NCI-H2029 (cell line): ENCODE data around the gene FBN2.
"Not testable (repeated sequence)": the region's sequence is repeated elsewhere in the genome, so short reads cannot be mapped to it uniquely, and the experiment has no call there.

Experiments used
- DNase-seq: peaks from one replicate; lab custom pipeline; 2025; lab: John Stamatoyannopoulos, UW

Gene FBN2

GRCh38 chr5:128534726-128535125, 3.3 kb downstream of the FBN2 start:
- DNase-seq = no peak

GRCh38 chr5:128532776-128533175, 5.3 kb downstream of the FBN2 start:
- no peak for DNase-seq

- DNase-seq = no peak
These were observed 5.9 kb downstream of the FBN2 start for GRCh38 chr5:128532127-128532526.

- DNase-seq = no peak
These were observed 9.3 kb downstream of the FBN2 start for GRCh38 chr5:128528637-128529255.

GRCh38 chr5:128528126-128528525, 9.9 kb downstream of the FBN2 start:
- DNase-seq = no peak

GRCh38 chr5:128527077-128527476, 11.0 kb downstream of the FBN2 start:
- DNase-seq = no peak

GRCh38 chr5:128522336-128522735, 15.7 kb downstream of the FBN2 start:
- DNase-seq = no peak

GRCh38 chr5:128519827-128520226, 18.2 kb downstream of the FBN2 start:
- DNase-seq = no peak

- DNase-seq = no peak
These were observed 21.1 kb downstream of the FBN2 start for GRCh38 chr5:128516978-128517377.

GRCh38 chr5:128513806-128514205, 24.2 kb downstream of the FBN2 start:
- no peak for DNase-seq

- DNase-seq = no peak
These were observed 25.2 kb downstream of the FBN2 start for GRCh38 chr5:128512894-128513293.

- no peak for DNase-seq
These were observed 31.4 kb downstream of the FBN2 start for GRCh38 chr5:128506643-128507042.

- DNase-seq = not testable (repeated sequence)
These were observed 34.3 kb downstream of the FBN2 start for GRCh38 chr5:128503727-128504126.

GRCh38 chr5:128498844-128499455, 39.1 kb downstream of the FBN2 start:
- no peak for DNase-seq

- no peak for DNase-seq
These were observed 43.5 kb downstream of the FBN2 start for GRCh38 chr5:128494516-128494915.

GRCh38 chr5:128493657-128494329, 44.3 kb downstream of the FBN2 start:
- no peak for DNase-seq

- no peak for DNase-seq
These were observed 46.8 kb downstream of the FBN2 start for GRCh38 chr5:128491291-128491690.

GRCh38 chr5:128490761-128491160, 47.3 kb downstream of the FBN2 start:
- no peak for DNase-seq

GRCh38 chr5:128487041-128487440, 51.0 kb downstream of the FBN2 start:
- no peak for DNase-seq

GRCh38 chr5:128483738-128484137, 54.3 kb downstream of the FBN2 start:
- DNase-seq = no peak

GRCh38 chr5:128480906-128481633, 57.0 kb downstream of the FBN2 start:
- no peak for DNase-seq

- no peak for DNase-seq
These were observed 57.9 kb downstream of the FBN2 start for GRCh38 chr5:128480158-128480557.
